HCT116 (cell line): ENCODE data around the gene LSAMP. TPM values are rescaled to one million over a fixed set of nuclear protein-coding genes. Genes with fewer than 3 reads are reported as not detected.

Experiments used
- ATAC-seq: fragments of 200-7000 bp; cut with Tn5 transposase; 2 replicates; pipeline ENCODE4 v1.9.1; 2020; ENCODE audit warnings: mild to moderate bottlenecking, moderate library complexity
- BruUV-seq: library from RNA; stranded (reverse); fragments of 400-500 nt; replicated peaks from 2 replicates; lab custom pipeline; 2021; lab: Mats Ljungman, UMichigan
- CTCF ChIA-PET: fragments of 300-600 bp; sonication (Branson Sonifier 250); formaldehyde crosslinking; loops from one replicate; lab custom pipeline; 2021; ENCODE audit warnings: antibody characterized with exemption; lab: Charles Lee
- POLR2A ChIA-PET: fragments of 300-600, 350-600 bp; sonication (Branson Sonifier 250); formaldehyde crosslinking; loops from one replicate; lab custom pipeline; 2021; ENCODE audit warnings: antibody characterized with exemption; lab: Charles Lee
- RAD21 ChIA-PET, 2 experiments: fragments of 300-600 bp; sonication (Branson Sonifier 250); formaldehyde crosslinking; loops; one replicate each; lab custom pipeline; 2023; ENCODE audit warnings: low total read pairs in 2 of 2; ENCODE audit not compliant: uncharacterized antibody in 2 of 2, unreplicated experiment in 2 of 2, low non-redundant PET in 1 of 2; lab: Charles Lee
- DNase-seq: peaks from one replicate; pipeline ENCODE4 v3.0.0-alpha.2; 2010; ENCODE audit warnings: low read depth, low spot score
- H2AFZ ChIP-seq: fragments of 200-600 bp; shearing (Covaris generic), sonication (generic); 2 replicates; pipeline ENCODE4 v1.6.1; 2017; ENCODE audit warnings: low read depth, mixed run types, mixed read lengths, antibody characterized with exemption, low read length; ENCODE audit not compliant: poor library complexity, severe bottlenecking
- H3K27ac ChIP-seq: 2 replicates; pipeline ENCODE4 v1.5.1; 2012; ENCODE audit warnings: low read depth, low read length
- H3K27me3 ChIP-seq: fragments of 200-600 bp; sonication (generic); 2 replicates; pipeline ENCODE4 v1.6.1; 2016; ENCODE audit warnings: mixed run types, low read length, mixed read lengths; ENCODE audit not compliant: insufficient read depth
- H3K36me3 ChIP-seq, 2 experiments: fragments of 200-500 bp in 1 of 2; fragments of 200-600 bp in 1 of 2; sonication (Bioruptor generic) in 1 of 2; sonication (generic) in 1 of 2; 2 replicates each; pipeline versions ENCODE4 v1.5.1 to v1.6.1; 2014 to 2016; ENCODE audit warnings: low read length in 2 of 2, inconsistent platforms in 1 of 2, mixed read lengths in 1 of 2, mixed run types in 1 of 2; ENCODE audit not compliant: insufficient read depth in 2 of 2, control insufficient read depth in 1 of 2
- H3K4me1 ChIP-seq, 2 experiments: fragments of 200-600 bp in 1 of 2; sonication (generic) in 1 of 2; 2 replicates each; pipeline versions ENCODE4 v1.5.1 to v1.6.1; 2012 to 2017; ENCODE audit warnings: low read length in 2 of 2, inconsistent platforms in 1 of 2, mild to moderate bottlenecking in 1 of 2, mixed read lengths in 1 of 2, mixed run types in 1 of 2, moderate library complexity in 1 of 2; ENCODE audit not compliant: insufficient read depth in 2 of 2, control insufficient read depth in 1 of 2
- H3K4me2 ChIP-seq: fragments of 200-600 bp; sonication (generic); 2 replicates; pipeline ENCODE4 v1.6.1; 2017; ENCODE audit warnings: mixed run types, low read length, mixed read lengths
- H3K4me3 ChIP-seq, 2 experiments: fragments of 200-600 bp in 1 of 2; sonication (generic) in 1 of 2; replicated peaks in 1 of 2; 2 replicates each; pipeline ENCODE4 v1.5.1; 2011 to 2016; ENCODE audit warnings: low read length in 2 of 2, control low read depth in 1 of 2, low read depth in 1 of 2, mild to moderate bottlenecking in 1 of 2, mixed read lengths in 1 of 2, mixed run types in 1 of 2
- H3K79me2 ChIP-seq: fragments of 200-600 bp; sonication (generic); 2 replicates; pipeline ENCODE4 v1.6.1; 2017; ENCODE audit warnings: mild to moderate bottlenecking, mixed run types, low read length, moderate library complexity, mixed read lengths; ENCODE audit not compliant: insufficient read depth
- H3K9ac ChIP-seq: fragments of 200-600 bp; sonication (generic); 2 replicates; pipeline ENCODE4 v1.6.1; 2016; ENCODE audit warnings: low read length, mixed read lengths
- H3K9me2 ChIP-seq: fragments of 200-600 bp; sonication (generic), shearing (Covaris generic); 2 replicates; pipeline ENCODE4 v1.6.1; 2017; ENCODE audit warnings: mixed run types, mild to moderate bottlenecking, moderate library complexity; ENCODE audit not compliant: insufficient read depth
- H3K9me3 ChIP-seq, 2 experiments: fragments of 200-500 bp in 1 of 2; fragments of 200-600 bp in 1 of 2; sonication (Bioruptor generic) in 1 of 2; sonication (generic) in 1 of 2; 2 replicates each; pipeline ENCODE4 v1.6.1; 2014 to 2017; ENCODE audit warnings: low read length in 2 of 2, mixed read lengths in 2 of 2, inconsistent platforms in 1 of 2, low read depth in 1 of 2, mild to moderate bottlenecking in 1 of 2, mixed run types in 1 of 2, moderate library complexity in 1 of 2; ENCODE audit not compliant: control insufficient read depth in 1 of 2, insufficient read depth in 1 of 2
- H4K20me1 ChIP-seq: fragments of 200-600 bp; sonication (generic), shearing (Covaris generic); 2 replicates; pipeline ENCODE4 v1.6.1; 2017; ENCODE audit warnings: mixed run types, mild to moderate bottlenecking, moderate library complexity; ENCODE audit not compliant: insufficient read depth
- CBX3 ChIP-seq: IDR thresholded peaks from 2 replicates; pipeline ENCODE4 v1.6.1; 2012; ENCODE audit warnings: low read depth
- CEBPB ChIP-seq: IDR thresholded peaks from 2 replicates; pipeline ENCODE4 v1.6.1; 2012; ENCODE audit warnings: low read depth
- EGR1 ChIP-seq: IDR thresholded peaks from 2 replicates; pipeline ENCODE4 v1.6.1; 2012; ENCODE audit warnings: low read depth
- ELF1 ChIP-seq: IDR thresholded peaks from 2 replicates; pipeline ENCODE4 v1.6.1; 2012; ENCODE audit warnings: low read depth, borderline replicate concordance
- EZH2phosphoT487 ChIP-seq: fragments of 200-600 bp; IDR thresholded peaks from 2 replicates; pipeline ENCODE4 v1.6.1; 2018; ENCODE audit warnings: antibody characterized with exemption, borderline replicate concordance
- FOSL1 ChIP-seq: IDR thresholded peaks from 2 replicates; pipeline ENCODE4 v1.6.1; 2012; ENCODE audit warnings: low read depth
- JUND ChIP-seq: IDR thresholded peaks from 2 replicates; pipeline ENCODE4 v1.6.1; 2012
- POLR2A ChIP-seq: IDR thresholded peaks from 2 replicates; pipeline ENCODE4 v1.7.0; 2011; ENCODE audit warnings: borderline replicate concordance; ENCODE audit not compliant: insufficient read depth, insufficient read length; ENCODE audit errors: extremely low read depth
- POLR2AphosphoS5 ChIP-seq: IDR thresholded peaks from 2 replicates; pipeline ENCODE4 v1.6.1; 2011; ENCODE audit warnings: mild to moderate bottlenecking, low read depth, low read length, moderate library complexity
- RAD21 ChIP-seq: IDR thresholded peaks from 2 replicates; pipeline ENCODE4 v1.6.1; 2012; ENCODE audit warnings: low read depth, mild to moderate bottlenecking
- REST ChIP-seq: IDR thresholded peaks from 2 replicates; pipeline ENCODE4 v1.6.1; 2012; ENCODE audit warnings: low read depth
- SIN3A ChIP-seq: IDR thresholded peaks from 2 replicates; pipeline ENCODE4 v1.6.1; 2012; ENCODE audit warnings: low read depth
- SP1 ChIP-seq: IDR thresholded peaks from 2 replicates; pipeline ENCODE4 v1.6.1; 2012; ENCODE audit warnings: low read depth
- SRF ChIP-seq: IDR thresholded peaks from 2 replicates; pipeline ENCODE4 v1.6.1; 2012; ENCODE audit warnings: low read depth
- TCF7L2 ChIP-seq: IDR thresholded peaks from 2 replicates; pipeline ENCODE4 v1.7.0; 2011; ENCODE audit warnings: borderline replicate concordance, inconsistent platforms; ENCODE audit not compliant: insufficient read depth, insufficient read length; ENCODE audit errors: extremely low read depth
- YY1 ChIP-seq: IDR thresholded peaks from 2 replicates; pipeline ENCODE4 v1.6.1; 2011; ENCODE audit warnings: low read length, low read depth, moderate library complexity, mild to moderate bottlenecking; ENCODE audit not compliant: insufficient replicate concordance; ENCODE audit errors: extremely low read depth
- ZFX ChIP-seq: fragments of 450-650 bp; IDR thresholded peaks from 2 replicates; pipeline ENCODE4 v1.6.1; 2017
- intact Hi-C: fragments of 100-400 bp; cut with micrococcal nuclease; formaldehyde crosslinking; loops from 2 replicates; pipeline ENCODE4 v1.10.0; 2022
- total RNA-seq: library from RNA; stranded (reverse); gene quantifications from one replicate; pipeline ENCODE4 v1.2.1, GENCODE V29; 2021; ENCODE audit not compliant: unreplicated experiment
- TF ChIP-seq, protein P1 (sequence below), 3 experiments: fragments of 200-600 bp in 1 of 3; sonication (generic) in 1 of 3; IDR thresholded peaks in 2 of 3; conservative IDR thresholded peaks in 1 of 3; 2 replicates each; pipeline ENCODE4 v1.5.1; 2012 to 2017; ENCODE audit warnings: low read depth in 2 of 3, low read length in 2 of 3, antibody characterized with exemption in 1 of 3, borderline replicate concordance in 1 of 3, control low read depth in 1 of 3, mild to moderate bottlenecking in 1 of 3, mixed read lengths in 1 of 3, mixed run types in 1 of 3, moderate library complexity in 1 of 3; ENCODE audit not compliant: insufficient read depth in 1 of 3
- TF ChIP-seq, protein P2 (sequence below): IDR thresholded peaks from 2 replicates; pipeline ENCODE4 v1.6.1; 2012
- TF ChIP-seq, protein P3 (sequence below): IDR thresholded peaks from 2 replicates; pipeline ENCODE4 v1.6.1; 2012

The LSAMP gene
- total RNA-seq, 1 experiment from 2014 or later = 0.25 TPM

DNA sequence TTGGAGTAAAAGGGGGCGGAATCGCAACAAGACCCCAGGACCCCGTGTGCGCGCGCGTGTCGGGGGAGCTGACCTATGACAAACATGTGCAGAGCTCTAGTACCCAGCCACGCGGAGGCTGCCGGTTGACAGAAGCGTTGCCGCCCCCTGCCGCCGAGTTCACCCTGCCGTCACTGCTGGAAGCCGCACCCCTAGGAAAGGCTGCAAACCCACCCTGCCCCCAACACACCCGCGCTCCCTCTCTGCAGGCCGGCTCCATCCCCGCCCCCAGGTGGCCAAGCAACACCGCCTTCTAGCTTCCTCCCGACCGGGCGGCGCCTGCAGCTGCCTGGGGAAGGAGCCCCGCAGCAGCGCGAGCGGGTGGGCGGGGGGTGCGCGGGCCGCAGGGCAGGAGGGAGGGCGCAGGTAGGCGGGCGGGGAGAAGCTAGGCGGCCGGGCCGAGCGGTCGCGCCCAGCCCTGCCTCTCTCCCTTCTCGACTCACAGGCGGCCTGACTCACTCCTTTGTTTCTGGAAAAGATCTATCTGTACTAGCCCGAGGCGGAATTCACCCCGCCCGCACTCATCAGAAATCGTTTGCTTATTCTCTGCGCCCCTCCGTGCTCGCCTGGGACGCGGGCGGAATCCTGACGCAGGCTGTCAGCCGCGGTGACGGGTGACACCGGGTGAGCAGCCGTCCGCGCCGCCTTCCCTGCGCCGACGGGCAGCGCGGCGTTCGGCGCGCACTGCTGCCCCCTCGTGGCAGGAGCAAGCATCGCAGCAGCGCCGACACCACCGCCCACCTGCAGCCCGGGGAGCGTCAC is 661.1 kb downstream of the LSAMP start:
- H3K27me3 ChIP-seq = no peaks in the 10 kb centered on the region
- H3K9me3 ChIP-seq = no peaks in the 10 kb centered on the region
- no peaks in the 10 kb centered on the region for H3K36me3 ChIP-seq
- ChIA-PET CTCF (interaction anchor here (0.7 to 2.7 kb wide), 22 partner anchors 9 to 1110 kb away, joined by 3 to 15 read pairs (median 4); no protein-coding TSS in a partner anchor), RAD21 (interaction anchor here (0.9 to 1.2 kb wide), 3 partner anchors 90 to 157 kb away, joined by 3 to 4 read pairs (median 3); no protein-coding TSS in a partner anchor), POLR2A (interaction anchor here (1.0 to 1.1 kb wide), 2 partner anchors 18 to 31 kb away, joined by 3 to 4 read pairs; no protein-coding TSS in a partner anchor)
- peak overlapping the region; percentile 56 for H3K27ac ChIP-seq
- no TSS peak for BruUV-seq
- H3K4me1 ChIP-seq = peaks cover 13 to 32% of the 10 kb centered on the region in 2 experiments
- TF ChIP-seq, protein P1, sequence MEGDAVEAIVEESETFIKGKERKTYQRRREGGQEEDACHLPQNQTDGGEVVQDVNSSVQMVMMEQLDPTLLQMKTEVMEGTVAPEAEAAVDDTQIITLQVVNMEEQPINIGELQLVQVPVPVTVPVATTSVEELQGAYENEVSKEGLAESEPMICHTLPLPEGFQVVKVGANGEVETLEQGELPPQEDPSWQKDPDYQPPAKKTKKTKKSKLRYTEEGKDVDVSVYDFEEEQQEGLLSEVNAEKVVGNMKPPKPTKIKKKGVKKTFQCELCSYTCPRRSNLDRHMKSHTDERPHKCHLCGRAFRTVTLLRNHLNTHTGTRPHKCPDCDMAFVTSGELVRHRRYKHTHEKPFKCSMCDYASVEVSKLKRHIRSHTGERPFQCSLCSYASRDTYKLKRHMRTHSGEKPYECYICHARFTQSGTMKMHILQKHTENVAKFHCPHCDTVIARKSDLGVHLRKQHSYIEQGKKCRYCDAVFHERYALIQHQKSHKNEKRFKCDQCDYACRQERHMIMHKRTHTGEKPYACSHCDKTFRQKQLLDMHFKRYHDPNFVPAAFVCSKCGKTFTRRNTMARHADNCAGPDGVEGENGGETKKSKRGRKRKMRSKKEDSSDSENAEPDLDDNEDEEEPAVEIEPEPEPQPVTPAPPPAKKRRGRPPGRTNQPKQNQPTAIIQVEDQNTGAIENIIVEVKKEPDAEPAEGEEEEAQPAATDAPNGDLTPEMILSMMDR (IDR thresholded peaks at IDR 0.05 in 2 of 3, conservative IDR thresholded peaks at IDR 0.05 in 1 of 3; ENCODE audit: borderline replicate concordance in 1 of 3, insufficient read depth in 1 of 3, low read depth in 2 of 3, low read length in 2 of 3) = peak; percentile 71 to 97 (median 94)
- TF ChIP-seq EGR1 (peak; percentile 80), TCF7L2 (peak; percentile 9), POLR2AphosphoS5 (peak; percentile 51), EZH2phosphoT487 (no peak), SP1 (peak; percentile 32), JUND (peak; percentile 36), CBX3 (peak; percentile 10; the same call in 1 of the 2 replicates), ELF1 (no peak), ZFX (peak; percentile 43; the same call in 1 of the 2 replicates), YY1 (peak; percentile 51), POLR2A (no peak), SIN3A (peak; percentile 69), FOSL1 (no peak), REST (no peak), CEBPB (no peak), RAD21 (peak; percentile 81), SRF (no peak)
- TF ChIP-seq, protein P2, sequence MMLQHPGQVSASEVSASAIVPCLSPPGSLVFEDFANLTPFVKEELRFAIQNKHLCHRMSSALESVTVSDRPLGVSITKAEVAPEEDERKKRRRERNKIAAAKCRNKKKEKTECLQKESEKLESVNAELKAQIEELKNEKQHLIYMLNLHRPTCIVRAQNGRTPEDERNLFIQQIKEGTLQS = no peak
- TF ChIP-seq, protein P3, sequence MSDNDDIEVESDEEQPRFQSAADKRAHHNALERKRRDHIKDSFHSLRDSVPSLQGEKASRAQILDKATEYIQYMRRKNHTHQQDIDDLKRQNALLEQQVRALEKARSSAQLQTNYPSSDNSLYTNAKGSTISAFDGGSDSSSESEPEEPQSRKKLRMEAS = peak; percentile 88
- no peaks in the 10 kb centered on the region for H3K9me2 ChIP-seq
- peak overlapping the region; percentile 63 for H3K9ac ChIP-seq
- H3K4me3 ChIP-seq = peak overlapping the region; percentile 44 to 61
- no peaks in the 10 kb centered on the region for H3K79me2 ChIP-seq
- H3K4me2 ChIP-seq = peak overlapping the region; percentile 93
- peak overlapping the region; percentile 93 for H2AFZ ChIP-seq
- intact Hi-C loops = loop anchor here (1.0 to 10.0 kb wide), 4 partner anchors 31 to 949 kb away; no protein-coding TSS in a partner anchor
- DNase-seq (peak; percentile 83), ATAC-seq (peak; percentile 85)
- no peaks in the 10 kb centered on the region for H4K20me1 ChIP-seq
